Measurements from ENCODE around the gene C4A. TPM values are rescaled to one million over a fixed set of nuclear protein-coding genes. Genes with fewer than 3 reads are reported as not detected.

The C4A gene
- total and polyA plus RNA-seq, 2 donors (not counting 1 experiment from before 2014, with no cell fraction given), result 21.1 to 25.2 TPM

DNA sequence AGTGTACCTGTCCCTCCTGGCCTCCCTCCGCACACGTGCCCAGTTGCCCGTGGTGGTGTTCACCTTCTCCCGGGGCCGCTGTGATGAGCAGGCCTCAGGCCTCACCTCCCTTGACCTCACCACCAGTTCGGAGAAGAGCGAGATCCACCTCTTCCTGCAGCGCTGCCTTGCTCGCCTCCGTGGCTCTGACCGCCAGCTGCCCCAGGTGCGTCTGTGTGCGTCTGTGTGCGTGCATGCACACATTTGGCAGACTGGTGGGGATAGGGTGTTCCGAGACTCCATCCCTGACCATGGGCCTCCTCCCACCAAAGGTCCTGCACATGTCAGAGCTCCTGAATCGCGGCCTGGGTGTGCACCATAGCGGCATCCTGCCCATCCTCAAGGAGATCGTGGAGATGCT lies 17.9 kb upstream of the C4A start:
- Histone ChIP-seq H3K4me2 (ENCODE audit: extremely low read depth, insufficient read depth, low read length) (no peak overlapping the region), H3K79me2 (ENCODE audit: control insufficient read depth, insufficient read depth, low read length) (peaks cover 5% of the 10 kb centered on the region), H3K4me1 (ENCODE audit: control insufficient read depth, extremely low read depth, insufficient read depth, low read length) (no peaks in the 10 kb centered on the region), H3K27ac (ENCODE audit: insufficient read depth, low read length) (no peak overlapping the region), H3K4me3 (replicated peaks in 1 of 4; ENCODE audit: control extremely low read depth in 1 of 4, insufficient read depth in 1 of 4, low read depth in 3 of 4, low read length in 4 of 4) (no peak overlapping the region), H3K9ac (ENCODE audit: insufficient read depth, low read length) (no peak overlapping the region), H3K27me3 (ENCODE audit: control insufficient read depth, insufficient read depth, low read length) (no peaks in the 10 kb centered on the region), H2AFZ (ENCODE audit: low read length) (no peak overlapping the region), H4K20me1 (ENCODE audit: control insufficient read depth, extremely low read depth, insufficient read depth, low read length) (no peaks in the 10 kb centered on the region), H3K36me3 (ENCODE audit: control insufficient read depth, insufficient read depth, low read length) (peaks cover 24% of the 10 kb centered on the region), H3K9me3 (ENCODE audit: control insufficient read depth, insufficient read depth, low read depth, low read length) (no peaks in the 10 kb centered on the region)
- no peak for DNase-seq (ENCODE audit: low read depth in 2 of 2)
- TF ChIP-seq, protein P1, sequence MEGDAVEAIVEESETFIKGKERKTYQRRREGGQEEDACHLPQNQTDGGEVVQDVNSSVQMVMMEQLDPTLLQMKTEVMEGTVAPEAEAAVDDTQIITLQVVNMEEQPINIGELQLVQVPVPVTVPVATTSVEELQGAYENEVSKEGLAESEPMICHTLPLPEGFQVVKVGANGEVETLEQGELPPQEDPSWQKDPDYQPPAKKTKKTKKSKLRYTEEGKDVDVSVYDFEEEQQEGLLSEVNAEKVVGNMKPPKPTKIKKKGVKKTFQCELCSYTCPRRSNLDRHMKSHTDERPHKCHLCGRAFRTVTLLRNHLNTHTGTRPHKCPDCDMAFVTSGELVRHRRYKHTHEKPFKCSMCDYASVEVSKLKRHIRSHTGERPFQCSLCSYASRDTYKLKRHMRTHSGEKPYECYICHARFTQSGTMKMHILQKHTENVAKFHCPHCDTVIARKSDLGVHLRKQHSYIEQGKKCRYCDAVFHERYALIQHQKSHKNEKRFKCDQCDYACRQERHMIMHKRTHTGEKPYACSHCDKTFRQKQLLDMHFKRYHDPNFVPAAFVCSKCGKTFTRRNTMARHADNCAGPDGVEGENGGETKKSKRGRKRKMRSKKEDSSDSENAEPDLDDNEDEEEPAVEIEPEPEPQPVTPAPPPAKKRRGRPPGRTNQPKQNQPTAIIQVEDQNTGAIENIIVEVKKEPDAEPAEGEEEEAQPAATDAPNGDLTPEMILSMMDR (conservative IDR thresholded peaks at IDR 0.05 in 1 of 2, IDR thresholded peaks at IDR 0.05 in 1 of 2; ENCODE audit: low read depth in 1 of 2, low read length in 2 of 2), result no peak
- TF ChIP-seq EZH2 (IDR thresholded peaks at IDR 0.05; ENCODE audit: low read length, missing control alignments), result no peak

GRCh38 chr6:31965700-31966099 lies 16.2 kb upstream of the C4A start:
- Histone ChIP-seq H3K27ac (ENCODE audit: insufficient read depth, low read length) (no peak overlapping the region), H3K4me3 (replicated peaks in 1 of 4; ENCODE audit: control extremely low read depth in 1 of 4, insufficient read depth in 1 of 4, low read depth in 3 of 4, low read length in 4 of 4) (no peak overlapping the region), H3K79me2 (ENCODE audit: control insufficient read depth, insufficient read depth, low read length) (peaks cover 8% of the 10 kb centered on the region), H2AFZ (ENCODE audit: low read length) (no peak overlapping the region), H3K36me3 (ENCODE audit: control insufficient read depth, insufficient read depth, low read length) (peaks cover 39% of the 10 kb centered on the region), H3K4me2 (ENCODE audit: extremely low read depth, insufficient read depth, low read length) (no peak overlapping the region), H3K9me3 (ENCODE audit: control insufficient read depth, insufficient read depth, low read depth, low read length) (no peaks in the 10 kb centered on the region), H3K27me3 (ENCODE audit: control insufficient read depth, insufficient read depth, low read length) (no peaks in the 10 kb centered on the region), H3K9ac (ENCODE audit: insufficient read depth, low read length) (no peak overlapping the region), H3K4me1 (ENCODE audit: control insufficient read depth, extremely low read depth, insufficient read depth, low read length) (peaks cover 8% of the 10 kb centered on the region), H4K20me1 (ENCODE audit: control insufficient read depth, extremely low read depth, insufficient read depth, low read length) (no peaks in the 10 kb centered on the region)
- no peak for DNase-seq (ENCODE audit: low read depth in 2 of 2)
- TF ChIP-seq EZH2 (IDR thresholded peaks at IDR 0.05; ENCODE audit: low read length, missing control alignments), result no peak

DNA sequence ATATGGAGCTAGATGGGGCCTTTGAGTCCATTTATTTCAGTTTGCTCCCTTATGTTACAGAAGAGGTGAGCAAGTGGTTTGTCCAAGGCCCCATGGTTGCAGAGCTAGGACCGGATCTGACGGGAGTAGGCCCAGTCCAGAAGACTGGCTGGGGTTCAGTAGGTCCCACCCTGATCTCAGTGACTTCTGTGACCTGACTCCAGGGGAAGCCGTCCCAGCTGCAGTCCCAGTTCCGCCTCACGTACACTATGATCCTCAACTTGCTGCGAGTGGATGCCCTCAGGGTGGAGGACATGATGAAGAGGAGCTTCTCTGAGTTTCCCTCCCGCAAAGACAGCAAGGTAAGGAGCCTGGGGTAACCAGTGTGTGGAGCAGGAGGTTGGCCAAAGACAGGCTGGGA lies 15.4 kb upstream of the C4A start:
- no peaks in the 10 kb centered on the region for H4K20me1 ChIP-seq (ENCODE audit: control insufficient read depth, extremely low read depth, insufficient read depth, low read length)
- no peaks in the 10 kb centered on the region for H3K27me3 ChIP-seq (ENCODE audit: control insufficient read depth, insufficient read depth, low read length)
- no peak overlapping the region for H3K27ac ChIP-seq (ENCODE audit: insufficient read depth, low read length)
- no peak overlapping the region for H3K4me2 ChIP-seq (ENCODE audit: extremely low read depth, insufficient read depth, low read length)
- peaks cover 39% of the 10 kb centered on the region for H3K36me3 ChIP-seq (ENCODE audit: control insufficient read depth, insufficient read depth, low read length)
- H3K4me1 ChIP-seq (ENCODE audit: control insufficient read depth, extremely low read depth, insufficient read depth, low read length), result peaks cover 8% of the 10 kb centered on the region
- H3K9ac ChIP-seq (ENCODE audit: insufficient read depth, low read length), result no peak overlapping the region
- H3K9me3 ChIP-seq (ENCODE audit: control insufficient read depth, insufficient read depth, low read depth, low read length), result no peaks in the 10 kb centered on the region
- H2AFZ ChIP-seq (ENCODE audit: low read length), result no peak overlapping the region
- TF ChIP-seq, protein P1 (conservative IDR thresholded peaks at IDR 0.05 in 1 of 2, IDR thresholded peaks at IDR 0.05 in 1 of 2; ENCODE audit: low read depth in 1 of 2, low read length in 2 of 2), result no peak
- TF ChIP-seq EZH2 (IDR thresholded peaks at IDR 0.05; ENCODE audit: low read length, missing control alignments), result no peak
- H3K79me2 ChIP-seq (ENCODE audit: control insufficient read depth, insufficient read depth, low read length), result peaks cover 17% of the 10 kb centered on the region
- DNase-seq (ENCODE audit: low read depth in 2 of 2), result no peak
- no peak overlapping the region for H3K4me3 ChIP-seq (replicated peaks in 1 of 4; ENCODE audit: control extremely low read depth in 1 of 4, insufficient read depth in 1 of 4, low read depth in 3 of 4, low read length in 4 of 4)

Data from fibroblast of lung (primary cell).